Stimulated activated CD8-positive, alpha-beta memory T cell treated with anti-CD3 and anti-CD28 coated beads, Interleukin-7, amount 100 ng/mL, for 1 hour (primary cell): Measurements from ENCODE around the gene OR2Z1.

Experiments used
- DNase-seq, 2 donors: peaks; one replicate each; pipeline ENCODE4 v3.0.0-alpha.2; 2020; ENCODE audit warnings: low read depth in 2 of 2

OR2Z1 gene, protein sequence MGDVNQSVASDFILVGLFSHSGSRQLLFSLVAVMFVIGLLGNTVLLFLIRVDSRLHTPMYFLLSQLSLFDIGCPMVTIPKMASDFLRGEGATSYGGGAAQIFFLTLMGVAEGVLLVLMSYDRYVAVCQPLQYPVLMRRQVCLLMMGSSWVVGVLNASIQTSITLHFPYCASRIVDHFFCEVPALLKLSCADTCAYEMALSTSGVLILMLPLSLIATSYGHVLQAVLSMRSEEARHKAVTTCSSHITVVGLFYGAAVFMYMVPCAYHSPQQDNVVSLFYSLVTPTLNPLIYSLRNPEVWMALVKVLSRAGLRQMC

DNA sequence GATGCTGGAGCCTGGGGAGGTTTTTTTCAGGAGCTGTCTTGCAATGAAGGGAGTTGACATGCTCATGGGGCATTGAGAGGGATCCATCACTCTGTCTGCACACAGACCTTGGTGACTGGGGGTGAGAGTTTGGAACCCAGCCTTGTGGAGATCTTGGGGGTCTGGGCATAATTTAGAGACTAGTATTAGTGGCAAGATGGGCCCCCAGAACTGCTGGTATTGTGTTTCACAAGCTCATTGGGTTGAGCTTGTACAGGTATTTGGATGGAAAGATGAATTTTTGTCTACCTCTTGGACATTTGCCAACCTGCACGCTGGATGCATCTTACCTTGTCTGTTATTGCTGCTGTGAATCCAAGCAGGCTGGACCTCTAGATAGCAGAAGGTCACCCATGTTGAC is at the start of gene OR2Z1:
Gene OR2Z1 (plus strand): TSS at position 301 of the 400 bp plus-strand sequence. CDS start 9,395 bp downstream, outside the sequence.
- no peak for DNase-seq

DNA sequence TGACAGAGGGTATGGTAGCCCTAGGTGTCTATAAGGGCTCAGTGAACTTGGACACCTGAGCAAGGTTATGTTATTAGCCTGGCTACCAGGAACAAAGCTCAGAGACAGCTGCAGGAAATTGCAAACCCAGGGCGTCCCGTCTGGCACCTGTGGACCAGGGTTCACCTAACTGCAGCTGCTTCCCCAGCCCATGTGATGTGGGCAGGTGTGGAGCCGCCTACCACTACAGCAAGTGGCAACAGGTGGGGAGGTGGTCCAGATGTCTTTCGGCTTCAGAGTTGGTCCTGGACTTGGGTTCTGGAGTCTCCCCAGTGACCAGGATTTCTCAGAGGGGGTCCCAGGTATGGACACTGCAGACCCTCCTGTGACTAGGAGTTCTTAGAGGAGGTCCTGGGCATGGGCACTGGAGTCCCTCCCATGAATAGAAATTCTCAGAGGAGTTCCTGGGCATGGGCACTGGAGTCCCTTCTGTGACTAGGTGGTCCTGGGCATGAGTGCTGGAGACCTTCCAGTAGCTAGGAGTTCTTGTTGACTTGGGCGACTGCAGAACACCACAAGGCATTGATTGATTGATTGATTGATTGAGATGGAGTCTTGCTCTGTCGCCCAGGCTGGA is 48.0 kb upstream of the OR2Z1 start:
- no peak for DNase-seq

GRCh38 chr19:8675066-8675465 is 46.4 kb upstream of the OR2Z1 start:
- DNase-seq = no peak

DNA sequence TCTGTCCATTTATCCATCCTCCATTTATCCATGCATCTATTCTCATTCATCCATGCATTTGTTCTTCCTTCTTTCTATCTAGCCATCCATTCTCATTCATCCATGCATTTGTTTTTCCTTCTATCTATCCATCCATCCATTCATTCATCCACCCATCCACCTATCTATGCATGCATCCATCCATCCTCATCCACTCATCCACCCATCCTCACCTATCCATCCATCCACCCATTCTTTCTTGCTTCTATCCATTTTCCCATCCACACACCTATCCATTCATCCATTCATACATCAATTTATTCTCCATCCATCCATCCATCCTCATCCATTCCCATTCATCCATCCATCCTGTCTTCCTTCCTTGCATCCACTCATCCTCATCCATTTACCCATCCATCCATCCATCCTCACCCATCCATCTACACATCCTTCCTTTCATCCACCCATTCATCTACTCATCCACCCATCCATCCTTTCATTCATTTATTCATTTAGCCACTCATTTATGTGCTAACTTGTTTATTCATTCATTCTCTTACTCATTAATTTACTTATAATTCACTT is 43.1 kb upstream of the OR2Z1 start:
- no peak for DNase-seq

DNA sequence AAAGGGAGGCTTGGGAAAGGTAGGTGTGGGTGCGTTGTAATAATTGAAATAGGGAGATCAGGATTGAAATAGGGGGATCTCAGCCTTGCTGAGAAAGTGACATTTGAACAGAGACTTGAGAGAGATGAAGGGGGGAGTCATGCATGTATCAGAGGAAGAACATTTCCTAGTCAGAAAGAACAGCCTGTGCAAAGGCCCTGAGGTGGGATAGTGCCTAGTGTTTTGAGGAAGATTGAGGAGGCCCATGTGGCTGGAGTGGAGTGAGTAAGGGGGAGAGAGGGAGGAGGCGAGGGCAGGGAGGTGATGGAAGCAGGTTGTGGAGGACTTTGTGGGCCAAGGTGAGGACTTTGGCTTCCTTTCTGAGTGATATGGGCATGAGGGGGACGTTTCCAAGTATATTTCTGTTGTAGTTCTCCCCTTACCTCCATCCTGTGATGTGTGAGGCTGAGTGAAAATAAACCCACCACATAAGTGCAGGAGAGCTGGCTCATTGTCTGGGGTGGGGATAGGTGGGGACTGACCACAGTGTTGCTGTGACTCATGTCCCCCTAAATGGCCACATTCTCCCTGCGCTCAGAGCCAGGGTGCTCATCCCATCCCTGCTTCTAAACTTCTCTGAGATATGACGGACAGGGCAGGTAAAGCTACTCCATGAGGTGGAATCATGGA is 40.6 kb upstream of the OR2Z1 start:
- DNase-seq = no peak

GRCh38 chr19:8681345-8682029 is 39.9 kb upstream of the OR2Z1 start:
- no peak for DNase-seq

DNA sequence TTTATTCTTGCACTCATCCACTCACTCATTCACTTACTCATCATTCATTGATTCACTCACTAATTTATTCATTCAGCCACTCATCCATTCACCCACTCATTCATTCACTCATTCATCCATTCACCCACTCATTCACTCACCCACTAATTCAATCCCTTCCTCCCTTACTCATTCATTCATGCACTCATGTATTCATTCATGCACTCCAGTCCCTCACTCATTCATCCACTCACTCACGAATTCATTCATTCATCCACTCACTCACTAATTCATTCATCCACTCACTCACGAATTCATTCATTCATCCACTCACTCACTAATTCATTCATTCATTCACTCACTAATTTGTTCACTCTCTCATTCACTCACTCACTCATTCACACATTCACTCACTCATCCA is 39.0 kb upstream of the OR2Z1 start:
- DNase-seq = no peak

DNA sequence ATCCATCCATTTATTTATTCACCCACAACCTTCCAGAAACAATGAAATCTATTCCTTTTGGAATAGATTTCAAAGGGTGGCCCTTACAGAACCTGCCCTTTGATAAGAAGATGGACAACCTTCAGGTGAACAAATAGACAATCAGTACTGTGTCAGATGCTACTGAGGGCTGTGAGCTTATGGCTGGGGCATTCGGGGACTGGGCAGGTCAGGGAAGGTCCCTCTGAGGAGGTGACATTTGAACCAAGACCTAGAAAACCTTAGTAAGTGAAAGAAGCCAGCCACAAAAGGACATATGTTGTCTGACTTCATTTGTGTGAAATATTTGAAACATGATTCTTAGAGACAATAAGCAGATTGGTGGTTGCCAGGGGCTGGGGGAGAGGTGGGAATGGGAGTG is 38.5 kb upstream of the OR2Z1 start:
- no peak for DNase-seq

DNA sequence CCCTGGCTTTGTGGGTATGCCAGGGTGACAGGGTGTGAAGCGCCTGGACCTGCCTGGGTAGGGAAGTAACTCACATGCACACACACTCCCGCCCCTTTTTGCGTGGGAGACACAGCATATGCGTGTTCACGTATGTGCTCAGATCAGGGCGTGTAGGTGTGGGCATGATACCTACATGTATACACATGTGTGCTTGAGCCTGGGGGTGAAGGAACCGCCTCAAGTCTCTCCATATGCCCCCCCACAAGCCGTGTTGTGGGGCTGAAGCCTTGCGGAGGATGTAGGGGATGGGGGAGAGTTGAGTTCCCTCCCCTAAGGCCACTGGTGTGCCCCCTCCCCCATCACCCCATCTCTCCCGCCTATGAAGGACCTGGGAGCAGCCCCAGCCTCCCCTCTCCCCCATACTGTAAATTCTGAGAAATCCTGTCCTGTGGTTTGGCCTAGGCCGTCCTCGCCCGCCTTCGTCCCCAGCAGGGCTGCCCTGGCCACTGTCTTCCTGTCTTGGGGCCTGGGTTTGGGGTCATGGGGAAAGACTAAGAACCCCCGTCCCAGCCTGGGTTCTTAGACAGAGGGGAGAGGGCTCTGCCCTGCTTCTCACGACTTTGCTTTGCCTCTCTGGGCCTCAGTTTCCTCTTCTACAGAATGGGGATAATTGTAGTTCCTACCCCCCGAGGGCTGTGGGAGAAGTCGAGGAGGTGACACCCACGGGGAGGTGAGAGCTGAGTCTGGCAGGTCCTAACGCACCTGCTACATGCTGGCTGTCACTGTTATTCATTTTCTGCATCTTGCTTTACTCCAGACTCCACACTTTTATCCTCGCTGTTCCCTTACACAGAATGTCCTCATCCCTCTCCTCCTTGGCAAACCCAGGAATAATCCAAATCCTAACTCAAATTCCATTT is 37.2 kb upstream of the OR2Z1 start:
- DNase-seq = no peak

DNA sequence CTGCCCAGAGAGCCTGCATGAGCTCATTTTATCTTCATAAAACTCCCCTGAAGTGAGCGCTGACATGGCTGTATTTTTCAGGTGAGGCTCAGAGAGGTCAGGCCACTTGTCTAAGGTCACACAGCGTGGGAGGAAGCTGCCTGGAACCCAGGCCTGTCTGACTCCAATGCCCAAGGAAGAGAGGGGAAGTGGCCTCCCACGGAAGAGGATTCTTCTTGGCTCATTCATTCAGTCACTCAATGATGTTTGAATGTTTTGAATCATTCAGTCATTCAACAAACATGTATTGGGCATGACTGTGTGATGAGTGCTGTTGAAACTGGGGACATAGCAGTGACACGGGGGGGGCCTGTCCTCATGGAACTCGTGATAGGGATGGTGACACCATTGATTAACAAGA is 34.9 kb upstream of the OR2Z1 start:
- DNase-seq = no peak

GRCh38 chr19:8688930-8689329 is 32.5 kb upstream of the OR2Z1 start:
- DNase-seq = no peak

- DNase-seq = no peak
Observed at GRCh38 chr19:8690753-8691539, 30.5 kb upstream of the OR2Z1 start.

GRCh38 chr19:8695501-8695900 is 25.9 kb upstream of the OR2Z1 start:
- no peak for DNase-seq

DNA sequence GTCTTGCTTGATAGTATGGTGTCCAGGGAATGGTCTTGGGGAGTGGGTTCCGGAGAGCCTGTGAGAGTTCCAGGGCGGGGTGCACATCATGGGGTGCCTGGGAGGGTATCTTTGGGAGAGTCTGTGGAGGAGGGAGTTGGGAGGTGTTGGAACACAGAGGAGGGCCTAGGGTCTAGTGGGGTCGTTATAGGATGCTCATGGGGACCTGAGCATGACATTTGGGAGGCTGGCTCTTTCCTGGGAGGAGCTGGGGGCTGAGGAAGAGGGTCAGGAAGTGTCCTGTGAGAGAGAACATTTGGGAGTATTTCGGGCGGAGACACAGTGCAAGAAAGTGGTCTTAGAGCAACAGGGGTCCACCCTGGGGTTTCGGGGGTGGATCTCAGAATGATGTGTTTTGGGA is 25.5 kb upstream of the OR2Z1 start:
- DNase-seq = no peak

GRCh38 chr19:8696993-8697392 is 24.4 kb upstream of the OR2Z1 start:
- no peak for DNase-seq

DNA sequence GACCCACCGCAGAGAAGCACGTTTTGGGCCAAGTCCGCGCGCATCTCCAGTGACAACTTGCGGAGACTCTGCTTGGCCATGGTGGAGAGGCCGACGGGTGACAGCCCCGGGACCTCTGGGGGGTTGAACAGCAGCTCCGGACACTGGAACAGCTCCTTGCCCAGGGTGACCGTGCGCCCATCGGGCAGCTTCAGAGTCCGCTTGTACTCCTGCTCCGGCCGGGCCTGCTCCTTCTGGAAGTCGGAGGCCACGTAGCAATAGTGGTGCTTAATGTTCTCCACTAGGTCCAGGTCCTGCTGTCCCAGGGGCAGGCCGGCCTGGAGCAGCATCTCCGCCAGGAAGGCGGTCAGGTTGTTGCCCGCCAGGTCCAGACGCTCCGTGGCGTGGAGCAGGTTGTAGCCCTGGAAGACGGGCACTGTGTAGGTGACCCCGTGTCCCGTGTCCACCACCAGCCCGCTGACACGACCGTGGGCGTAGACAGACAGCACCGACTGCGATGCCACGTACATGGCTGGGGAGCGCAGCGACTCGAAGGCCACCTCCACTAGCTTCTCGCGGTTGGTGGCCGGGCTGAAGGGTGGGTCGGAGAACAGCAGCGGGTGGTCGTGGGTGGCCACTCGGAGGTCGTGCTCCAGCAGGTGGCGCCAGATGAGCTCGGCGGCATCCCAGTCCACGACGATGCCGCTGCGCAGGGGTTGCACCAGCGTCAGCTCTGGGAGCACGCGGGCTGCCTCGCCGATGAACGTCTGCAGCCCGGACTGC is 23.6 kb upstream of the OR2Z1 start:
- DNase-seq = no peak

- no peak for DNase-seq
Observed at GRCh38 chr19:8698433-8699063, 22.9 kb upstream of the OR2Z1 start, which contains the start of gene ACTL9. TSS of gene ACTL9 (minus strand) at chr19:8698795. CDS start at chr19:8698701, 94 bp downstream.

GRCh38 chr19:8699908-8700307 is 21.5 kb upstream of the OR2Z1 start:
- no peak for DNase-seq

DNA sequence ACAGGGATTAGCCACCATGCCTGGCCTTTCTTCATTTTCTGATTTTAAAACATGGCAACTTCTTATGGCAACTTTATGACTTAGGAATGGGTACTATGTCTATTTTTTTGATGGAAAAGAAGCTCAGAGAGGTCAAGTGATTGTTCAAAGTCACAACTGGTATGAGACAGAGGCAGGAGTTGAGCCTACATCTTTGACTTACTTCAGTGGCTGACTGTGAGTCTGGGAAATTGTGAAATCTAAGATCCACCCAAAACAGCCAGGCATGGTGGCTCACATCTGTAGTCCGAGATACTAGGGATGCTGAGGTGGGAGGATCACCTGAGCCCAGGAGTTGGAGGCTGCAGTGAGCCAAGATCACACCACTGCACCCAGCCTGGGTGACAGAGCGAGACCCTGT is 20.5 kb upstream of the OR2Z1 start:
- DNase-seq = no peak
